ENCODE measurements around the gene KRT26.

DNA sequence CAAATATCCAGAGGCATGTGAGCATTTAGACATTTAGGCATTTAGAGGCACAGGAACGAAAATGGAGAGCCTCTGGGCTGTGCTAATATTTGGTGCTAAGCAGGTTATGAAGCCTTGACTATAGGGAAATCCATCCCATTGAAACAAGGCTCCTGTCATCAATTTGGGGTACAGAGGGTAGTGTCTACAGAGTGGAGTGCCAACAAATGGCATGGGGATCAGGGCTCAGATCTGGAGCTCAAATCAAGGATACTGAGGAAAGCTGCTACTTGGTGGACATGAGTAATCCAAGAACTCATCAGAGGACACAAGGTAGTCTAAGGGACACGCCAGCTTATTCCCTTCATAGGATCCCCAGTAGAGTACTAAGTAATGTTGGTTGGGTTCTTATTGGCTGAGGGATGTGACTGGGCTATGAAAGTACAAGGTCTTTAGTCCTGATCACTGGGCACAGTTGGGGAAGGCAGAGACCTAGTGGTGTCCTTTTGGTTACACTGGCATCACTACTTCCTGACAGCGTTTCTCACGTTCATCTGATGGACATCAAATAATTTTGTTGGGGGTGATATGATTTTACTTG, 45.2 kb upstream of the KRT26 start:
- TF ChIP-seq, protein P1, sequence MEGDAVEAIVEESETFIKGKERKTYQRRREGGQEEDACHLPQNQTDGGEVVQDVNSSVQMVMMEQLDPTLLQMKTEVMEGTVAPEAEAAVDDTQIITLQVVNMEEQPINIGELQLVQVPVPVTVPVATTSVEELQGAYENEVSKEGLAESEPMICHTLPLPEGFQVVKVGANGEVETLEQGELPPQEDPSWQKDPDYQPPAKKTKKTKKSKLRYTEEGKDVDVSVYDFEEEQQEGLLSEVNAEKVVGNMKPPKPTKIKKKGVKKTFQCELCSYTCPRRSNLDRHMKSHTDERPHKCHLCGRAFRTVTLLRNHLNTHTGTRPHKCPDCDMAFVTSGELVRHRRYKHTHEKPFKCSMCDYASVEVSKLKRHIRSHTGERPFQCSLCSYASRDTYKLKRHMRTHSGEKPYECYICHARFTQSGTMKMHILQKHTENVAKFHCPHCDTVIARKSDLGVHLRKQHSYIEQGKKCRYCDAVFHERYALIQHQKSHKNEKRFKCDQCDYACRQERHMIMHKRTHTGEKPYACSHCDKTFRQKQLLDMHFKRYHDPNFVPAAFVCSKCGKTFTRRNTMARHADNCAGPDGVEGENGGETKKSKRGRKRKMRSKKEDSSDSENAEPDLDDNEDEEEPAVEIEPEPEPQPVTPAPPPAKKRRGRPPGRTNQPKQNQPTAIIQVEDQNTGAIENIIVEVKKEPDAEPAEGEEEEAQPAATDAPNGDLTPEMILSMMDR (IDR thresholded peaks at IDR 0.05; ENCODE audit: insufficient read depth, low read length), result no peak
- no peak for TF ChIP-seq POLR2AphosphoS5 (IDR thresholded peaks at IDR 0.05; ENCODE audit: low read depth)

Data from HL-60 (cell line).